GM23248 (cell line): ENCODE data around the gene PAM. TPM values are rescaled to one million over a fixed set of nuclear protein-coding genes. Genes with fewer than 3 reads are reported as not detected.

Source experiments
- DNase-seq: peaks from one replicate; pipeline ENCODE4 v3.0.0-alpha.2; 2015
- H2AFZ ChIP-seq: fragments of 200-600 bp; sonication (generic); 2 replicates; pipeline ENCODE4 v1.6.1; 2016; ENCODE audit warnings: antibody characterized with exemption
- H3F3A ChIP-seq: fragments of 200-600 bp; sonication (generic); 2 replicates; pipeline ENCODE4 v1.6.1; 2016; ENCODE audit warnings: mild to moderate bottlenecking, antibody characterized with exemption, mixed run types; ENCODE audit not compliant: insufficient read depth
- H3K27ac ChIP-seq: fragments of 200-600 bp; sonication (generic); 2 replicates; pipeline ENCODE4 v1.5.1; 2016; ENCODE audit warnings: mild to moderate bottlenecking
- H3K27me3 ChIP-seq: fragments of 200-600 bp; sonication (generic); replicated peaks from 2 replicates; pipeline ENCODE4 v1.6.1; 2016; ENCODE audit warnings: mild to moderate bottlenecking; ENCODE audit not compliant: insufficient read depth
- H3K36me3 ChIP-seq: fragments of 200-600 bp; sonication (generic); 2 replicates; pipeline ENCODE4 v1.6.1; 2016; ENCODE audit warnings: low read depth, mild to moderate bottlenecking
- H3K4me1 ChIP-seq: fragments of 200-600 bp; sonication (generic); 2 replicates; pipeline ENCODE4 v1.6.1; 2016; ENCODE audit warnings: mild to moderate bottlenecking; ENCODE audit not compliant: insufficient read depth
- H3K4me2 ChIP-seq: fragments of 200-600 bp; sonication (generic); one replicate; pipeline ENCODE4 v1.6.1; 2016; ENCODE audit warnings: mild to moderate bottlenecking; ENCODE audit not compliant: unreplicated experiment
- H3K4me3 ChIP-seq: fragments of 200-600 bp; sonication (generic); 2 replicates; pipeline ENCODE4 v1.5.1; 2016; ENCODE audit warnings: mild to moderate bottlenecking
- H3K79me2 ChIP-seq: fragments of 200-600 bp; sonication (generic); 2 replicates; pipeline ENCODE4 v1.6.1; 2016; ENCODE audit warnings: mild to moderate bottlenecking; ENCODE audit not compliant: insufficient read depth
- H3K9ac ChIP-seq: fragments of 200-600 bp; sonication (generic); 2 replicates; pipeline ENCODE4 v1.6.1; 2016; ENCODE audit warnings: mild to moderate bottlenecking
- H3K9me2 ChIP-seq: fragments of 200-600 bp; sonication (generic); 2 replicates; pipeline ENCODE4 v1.6.1; 2016; ENCODE audit warnings: mixed run types, mild to moderate bottlenecking, moderate library complexity; ENCODE audit not compliant: insufficient read depth
- H3K9me3 ChIP-seq: fragments of 200-600 bp; sonication (generic); one replicate; pipeline ENCODE4 v1.6.1; 2017; ENCODE audit warnings: low read depth
- H4K20me1 ChIP-seq: fragments of 200-600 bp; sonication (generic); 2 replicates; pipeline ENCODE4 v1.6.0; 2016; ENCODE audit not compliant: insufficient read depth
- EZH2 ChIP-seq: fragments of 200-600 bp; sonication (generic); IDR thresholded peaks from 2 replicates; pipeline ENCODE4 v1.6.1; 2018; ENCODE audit warnings: antibody characterized with exemption, mild to moderate bottlenecking; ENCODE audit not compliant: insufficient read depth, poor library complexity, severe bottlenecking
- EZH2phosphoT487 ChIP-seq: fragments of 200-600 bp; sonication (generic); IDR thresholded peaks from 2 replicates; pipeline ENCODE4 v1.6.1; 2018; ENCODE audit warnings: antibody characterized with exemption, moderate library complexity, mild to moderate bottlenecking, low read depth; ENCODE audit not compliant: insufficient read depth
- WGBS, 2 experiments: methylation state at CpG; one replicate each; pipeline ENCODE4 v1.1.6; 2015 to 2017; ENCODE audit warnings: low lambda C conversion rate in 2 of 2, low coverage in 1 of 2; ENCODE audit errors: missing lambda C conversion rate in 2 of 2; 5-methylcytosine and 5-hydroxymethylcytosine counted together
- in situ Hi-C: fragments of 300-500 bp; cut with MboI; formaldehyde crosslinking; loops from 2 replicates; pipeline ENCODE4 v1.15.0; 2020
- polyA plus RNA-seq: library from polyadenylated mRNA; unstranded; fragments of >200 nt; fragmentation: Nextera tagmentation; extraction: Ambion mirVana; gene quantifications from 2 replicates; pipeline ENCODE4 v1.2.1, GENCODE V29; 2016
- total RNA-seq: library from RNA; depleted of rRNA; stranded (reverse); fragments of >200 nt; shearing (Covaris generic); gene quantifications from 2 replicates; pipeline ENCODE4 v1.2.3, GENCODE V29; 2014

The PAM gene
- total and polyA plus RNA-seq, 2 experiments from 2014 or later: 429 to 499 TPM

DNA sequence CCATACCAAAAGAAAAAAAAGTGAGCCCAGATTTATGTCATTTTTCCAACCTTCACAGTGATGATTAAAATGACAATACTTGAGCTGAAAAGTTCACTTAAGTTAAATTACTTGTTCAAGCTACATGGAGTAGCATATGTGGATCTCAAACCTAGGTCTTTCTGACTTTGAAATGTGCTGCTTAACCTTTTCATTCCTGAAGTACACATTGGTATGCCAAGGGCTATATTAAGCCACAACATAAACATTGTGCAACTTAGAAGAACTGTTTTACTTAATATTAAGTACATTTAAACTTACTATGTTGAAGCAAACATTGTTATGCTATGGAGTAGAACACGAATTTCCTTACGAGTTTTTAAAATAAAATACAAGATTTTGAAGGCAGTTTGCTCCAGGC lies 259.9 kb downstream of the PAM start:
- no peaks in the 10 kb centered on the region for H3K9me2 ChIP-seq
- H3K9ac ChIP-seq: no peak overlapping the region
- H2AFZ ChIP-seq: no peak overlapping the region
- peaks cover 31% of the 10 kb centered on the region for H3K36me3 ChIP-seq
- no peaks in the 10 kb centered on the region for H4K20me1 ChIP-seq
- H3K4me3 ChIP-seq: no peak overlapping the region
- H3K4me2 ChIP-seq: no peak overlapping the region
- peaks cover 12% of the 10 kb centered on the region; the same call in 1 of the 2 replicates for H3K4me1 ChIP-seq
- H3K9me3 ChIP-seq: no peaks in the 10 kb centered on the region
- 0 out of 2 replicates have a peak, but pooled peaks cover 6% of the 10 kb centered on the region for H3F3A ChIP-seq
- H3K27me3 ChIP-seq: no peaks in the 10 kb centered on the region
- WGBS, 2 experiments: 94 to 98% methylated on average over 2 of the region's 2 CpGs
- no peaks in the 10 kb centered on the region for H3K79me2 ChIP-seq
- in situ Hi-C loops: no loop called here
- TF ChIP-seq EZH2phosphoT487: no peak
- TF ChIP-seq EZH2: no peak
- no peak overlapping the region for H3K27ac ChIP-seq
- DNase-seq: no peak

GRCh38 chr5:103016167-103016566 lies 261.1 kb downstream of the PAM start:
- no peak for DNase-seq
- 0 out of 2 replicates have a peak, but pooled peaks cover 6% of the 10 kb centered on the region for H3F3A ChIP-seq
- in situ Hi-C loops: no loop called here
- no peaks in the 10 kb centered on the region for H3K27me3 ChIP-seq
- no peaks in the 10 kb centered on the region for H3K79me2 ChIP-seq
- H4K20me1 ChIP-seq: no peaks in the 10 kb centered on the region
- H3K27ac ChIP-seq: no peak overlapping the region
- no peak overlapping the region for H3K4me3 ChIP-seq
- H3K36me3 ChIP-seq: peaks cover 37% of the 10 kb centered on the region; the same call in 1 of the 2 replicates
- H3K9ac ChIP-seq: no peak overlapping the region
- TF ChIP-seq EZH2phosphoT487: no peak
- no peak for TF ChIP-seq EZH2
- no peak overlapping the region for H2AFZ ChIP-seq
- WGBS, 2 experiments: 92 to 93% methylated on average over 2 of the region's 2 CpGs
- no peaks in the 10 kb centered on the region for H3K9me3 ChIP-seq
- no peaks in the 10 kb centered on the region for H3K9me2 ChIP-seq
- no peak overlapping the region for H3K4me2 ChIP-seq
- H3K4me1 ChIP-seq: peaks cover 12% of the 10 kb centered on the region; the same call in 1 of the 2 replicates

DNA sequence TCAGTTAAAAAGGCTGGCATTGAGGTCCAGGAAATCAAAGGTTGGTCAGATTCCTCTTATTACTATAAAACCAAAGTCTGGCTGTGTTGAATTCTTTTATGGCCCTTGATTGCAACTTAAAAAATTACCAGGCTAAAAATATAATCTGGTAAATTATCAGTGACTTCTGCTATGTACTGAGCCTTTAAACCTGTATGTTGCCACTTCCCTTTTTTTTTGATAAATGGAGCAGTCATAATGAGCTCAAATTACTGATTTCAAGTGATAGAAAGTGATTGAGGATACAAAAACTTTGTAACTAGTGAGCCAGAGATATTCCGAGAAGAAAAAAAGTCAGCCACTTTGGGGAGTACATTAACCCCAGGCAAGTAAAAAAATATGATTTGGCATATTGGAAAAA lies 264.7 kb downstream of the PAM start:
- H3K27ac ChIP-seq: no peak overlapping the region
- no peaks in the 10 kb centered on the region for H3K9me3 ChIP-seq
- no peak overlapping the region for H3K9ac ChIP-seq
- WGBS, 2 experiments: 93 to 100% methylated on average over 1 of the region's 1 CpG
- 0 out of 2 replicates have a peak, but pooled peaks cover 4% of the 10 kb centered on the region for H3K4me1 ChIP-seq
- H4K20me1 ChIP-seq: no peaks in the 10 kb centered on the region
- no peaks in the 10 kb centered on the region for H3K27me3 ChIP-seq
- H3F3A ChIP-seq: no peaks in the 10 kb centered on the region
- in situ Hi-C loops: no loop called here
- H3K9me2 ChIP-seq: no peaks in the 10 kb centered on the region
- H3K36me3 ChIP-seq: peaks cover 54% of the 10 kb centered on the region
- H3K79me2 ChIP-seq: no peaks in the 10 kb centered on the region
- H3K4me3 ChIP-seq: no peak overlapping the region
- no peak for DNase-seq
- TF ChIP-seq EZH2: no peak
- TF ChIP-seq EZH2phosphoT487: no peak
- H3K4me2 ChIP-seq: no peak overlapping the region
- H2AFZ ChIP-seq: no peak overlapping the region

GRCh38 chr5:103021314-103021713 lies 266.2 kb downstream of the PAM start:
- H2AFZ ChIP-seq: no peak overlapping the region
- no peak overlapping the region for H3K4me3 ChIP-seq
- no peaks in the 10 kb centered on the region for H3K9me2 ChIP-seq
- in situ Hi-C loops: no loop called here
- no peaks in the 10 kb centered on the region for H3K79me2 ChIP-seq
- TF ChIP-seq EZH2: no peak
- no peak for TF ChIP-seq EZH2phosphoT487
- DNase-seq: no peak
- WGBS, 2 experiments: 55 to 58% methylated on average over 2 of the region's 2 CpGs
- H3K36me3 ChIP-seq: peaks cover 54% of the 10 kb centered on the region
- H3K27me3 ChIP-seq: no peaks in the 10 kb centered on the region
- no peaks in the 10 kb centered on the region for H3K9me3 ChIP-seq
- H3F3A ChIP-seq: no peaks in the 10 kb centered on the region
- no peak overlapping the region for H3K27ac ChIP-seq
- no peak overlapping the region for H3K9ac ChIP-seq
- no peaks in the 10 kb centered on the region for H3K4me1 ChIP-seq
- no peak overlapping the region for H3K4me2 ChIP-seq
- H4K20me1 ChIP-seq: no peaks in the 10 kb centered on the region

DNA sequence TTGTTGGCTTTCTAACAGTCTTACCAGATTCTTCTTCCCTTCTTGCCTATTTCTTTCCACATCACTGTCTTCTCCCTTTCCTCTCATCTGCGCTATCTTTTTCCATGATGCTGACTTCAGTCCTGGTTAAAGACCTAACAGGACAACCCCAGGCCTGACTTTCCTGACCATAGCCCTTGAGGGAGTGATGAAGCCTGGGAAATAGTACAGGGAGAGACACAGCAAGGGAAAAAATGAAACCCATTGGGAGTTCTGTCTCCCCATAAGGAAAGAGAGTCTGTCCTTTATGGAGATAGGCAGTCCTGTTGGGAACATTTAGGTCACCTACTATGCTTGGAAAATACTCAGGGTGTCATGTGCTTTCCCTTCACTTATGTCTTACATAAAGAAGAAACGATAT lies 272.2 kb downstream of the PAM start:
- H3K4me3 ChIP-seq: no peak overlapping the region
- peaks cover 52% of the 10 kb centered on the region for H3K36me3 ChIP-seq
- H3K9ac ChIP-seq: no peak overlapping the region
- no peaks in the 10 kb centered on the region for H3K4me1 ChIP-seq
- H3K9me3 ChIP-seq: no peaks in the 10 kb centered on the region
- no peak overlapping the region for H3K4me2 ChIP-seq
- H3K79me2 ChIP-seq: no peaks in the 10 kb centered on the region
- H3K27ac ChIP-seq: no peak overlapping the region
- 0 out of 2 replicates have a peak, but pooled peaks cover 3% of the 10 kb centered on the region for H3F3A ChIP-seq
- H3K9me2 ChIP-seq: no peaks in the 10 kb centered on the region
- TF ChIP-seq EZH2phosphoT487 (no peak), EZH2 (no peak)
- WGBS, 2 experiments: 95 to 100% methylated on average over 2 of the region's 2 CpGs
- H2AFZ ChIP-seq: no peak overlapping the region
- H3K27me3 ChIP-seq: no peaks in the 10 kb centered on the region
- H4K20me1 ChIP-seq: no peaks in the 10 kb centered on the region
- in situ Hi-C loops: no loop called here
- no peak for DNase-seq
